ENCODE measurements around the gene CNIH3. TPM values are rescaled to one million over a fixed set of nuclear protein-coding genes. Genes with fewer than 3 reads are reported as not detected.

CNIH3 gene
- total and polyA plus RNA-seq, 10 of the 15 experiments (the other 5 are each of a cell fraction or from before 2014, with no cell fraction given) = 0.77 to 5.8 (median 1.8) TPM

GRCh38 chr1:224767031-224767430 lies 150.9 kb downstream of the CNIH3 start:
- no peak overlapping the region for H3K4me2 ChIP-seq (ENCODE audit: control insufficient read depth, insufficient read depth)
- no peak for FAIRE-seq
- no peak for ATAC-seq
- DNase-seq (ENCODE audit: low read depth, low spot score) = no peak
- BruUV-seq (replicated peaks) = no TSS peak
- POLR2A ChIA-PET = no interaction called here
- RAD21 ChIA-PET (ENCODE audit: unreplicated experiment) = interaction anchor here (0.7 to 1.1 kb wide), 3 partner anchors 14 to 156 kb away, joined by 3 to 6 read pairs (median 3); no protein-coding TSS in a partner anchor
- no peaks in the 10 kb centered on the region for H4K20me1 ChIP-seq (ENCODE audit: control insufficient read depth, insufficient read depth)
- H2AFZ ChIP-seq (ENCODE audit: control insufficient read depth, low read depth, low read length) = no peak overlapping the region
- no peak overlapping the region for H3K27ac ChIP-seq (ENCODE audit: control insufficient read depth, insufficient read depth)
- H3K4me3 ChIP-seq = no peak overlapping the region
- H3K4me1 ChIP-seq (ENCODE audit: control insufficient read depth, insufficient read depth, low read length) = no peaks in the 10 kb centered on the region
- intact Hi-C loops (cut with micrococcal nuclease; ENCODE audit: unreplicated experiment) = no loop called here
- SMC1A ChIA-PET (ENCODE audit: uncharacterized antibody, unreplicated experiment) = interaction anchor here (0.6 to 2.2 kb wide), 6 partner anchors 8 to 234 kb away, joined by 3 to 8 read pairs (median 5); no protein-coding TSS in a partner anchor
- no peaks in the 10 kb centered on the region for H3K36me3 ChIP-seq (ENCODE audit: control insufficient read depth in 2 of 2, insufficient read depth in 2 of 2, low read length in 1 of 2)
- H3K79me2 ChIP-seq (ENCODE audit: control insufficient read depth, insufficient read depth, low read length) = no peaks in the 10 kb centered on the region
- no peaks in the 10 kb centered on the region; the same call in 2 of the 3 replicates for H3K9me3 ChIP-seq (replicated peaks; ENCODE audit: control insufficient read depth, insufficient read depth, low read length)
- WGBS (ENCODE audit: insufficient coverage, insufficient replicate concordance, low lambda C conversion rate, missing lambda C conversion rate) = 55% methylated on average over 3 of the region's 3 CpGs
- no peaks in the 10 kb centered on the region for H3K27me3 ChIP-seq (replicated peaks in 1 of 2; ENCODE audit: control insufficient read depth in 2 of 2, insufficient read depth in 2 of 2, low read length in 1 of 2)
- in situ Hi-C loops (cut with MboI) = no loop called here
- CTCF ChIA-PET = interaction anchor here (1.2 to 4.4 kb wide), 3 partner anchors 8 to 84 kb away, joined by 3 to 15 read pairs (median 5); no protein-coding TSS in a partner anchor
- TF ChIP-seq BMI1 (IDR thresholded peaks at IDR 0.05; ENCODE audit: borderline replicate concordance) (no peak), CBFB (IDR thresholded peaks at IDR 0.05; ENCODE audit: low read depth) (no peak), ATF2 (IDR thresholded peaks at IDR 0.05; ENCODE audit: low read length) (no peak), SKIL (IDR thresholded peaks at IDR 0.05; ENCODE audit: low read depth, poor library complexity, severe bottlenecking) (no peak), HCFC1 (IDR thresholded peaks at IDR 0.05; ENCODE audit: low read length) (no peak), IRF4 (IDR thresholded peaks at IDR 0.05; ENCODE audit: low read depth, low read length) (no peak), NR2F1 (conservative IDR thresholded peaks at IDR 0.05) (no peak)
- no peak overlapping the region for H3K9ac ChIP-seq (ENCODE audit: control insufficient read depth, insufficient read depth, low read length)

Data from GM12878 (cell line).